Superior temporal gyrus (tissue), 1 donor: ENCODE results near the gene WSB2.

Source experiments
- DNase-seq: peaks from one replicate; pipeline ENCODE4 v3.0.0-alpha.2; 2016; ENCODE audit errors: extremely low spot score

Gene WSB2

GRCh38 chr12:117994551-117995438, 66.2 kb downstream of the WSB2 start:
- DNase-seq = no peak

GRCh38 chr12:117986705-117987469, 74.1 kb downstream of the WSB2 start:
- DNase-seq = no peak

GRCh38 chr12:117985182-117985581, 75.8 kb downstream of the WSB2 start:
- DNase-seq = no peak
